Mesendoderm (in vitro differentiated cells): Measurements from ENCODE around the gene NINJ1.

Experiments
- DNase-seq: peaks from one replicate; pipeline ENCODE4 v3.0.0; 2013
- H2AK5ac ChIP-seq: 2 replicates; pipeline ENCODE4 v1.6.1; 2013; ENCODE audit warnings: low read length, inconsistent platforms
- H2BK120ac ChIP-seq: 2 replicates; pipeline ENCODE4 v1.6.1; 2013; ENCODE audit warnings: low read depth, mild to moderate bottlenecking, low read length, moderate library complexity, mixed read lengths
- H2BK15ac ChIP-seq: replicated peaks from 2 replicates; pipeline ENCODE4 v1.6.1; 2013; ENCODE audit warnings: low read depth, mild to moderate bottlenecking, moderate library complexity
- H2BK5ac ChIP-seq: 2 replicates; pipeline ENCODE4 v1.6.1; 2013; ENCODE audit warnings: low read length, inconsistent platforms
- H3K18ac ChIP-seq: 2 replicates; pipeline ENCODE4 v1.6.1; 2013; ENCODE audit warnings: mild to moderate bottlenecking, low read length, mixed read lengths
- H3K23ac ChIP-seq: one replicate; pipeline ENCODE4 v1.6.1; 2013; ENCODE audit warnings: low read length
- H3K27ac ChIP-seq: 2 replicates; pipeline ENCODE4 v1.5.1; 2013; ENCODE audit warnings: low read depth, mild to moderate bottlenecking, inconsistent platforms, low read length, moderate library complexity
- H3K27me3 ChIP-seq: 2 replicates; pipeline ENCODE4 v1.6.1; 2013; ENCODE audit warnings: low read length, control low read depth, mild to moderate bottlenecking, inconsistent platforms; ENCODE audit not compliant: insufficient read depth, poor library complexity
- H3K36me3 ChIP-seq: 2 replicates; pipeline ENCODE4 v1.6.1; 2013; ENCODE audit warnings: low read length, inconsistent platforms; ENCODE audit not compliant: control insufficient read depth, insufficient read depth
- H3K4ac ChIP-seq: one replicate; pipeline ENCODE4 v1.6.1; 2013; ENCODE audit warnings: low read depth, mild to moderate bottlenecking, low read length, moderate library complexity
- H3K4me1 ChIP-seq: 2 replicates; pipeline ENCODE4 v1.6.1; 2013; ENCODE audit warnings: low read depth, low read length, inconsistent platforms; ENCODE audit not compliant: control insufficient read depth
- H3K4me2 ChIP-seq: 2 replicates; pipeline ENCODE4 v1.6.1; 2013; ENCODE audit warnings: low read length
- H3K4me3 ChIP-seq: 2 replicates; pipeline ENCODE4 v1.5.1; 2013; ENCODE audit warnings: mild to moderate bottlenecking, low read length
- H3K56ac ChIP-seq: one replicate; pipeline ENCODE4 v1.6.1; 2013; ENCODE audit warnings: low read length
- H3K79me1 ChIP-seq: 2 replicates; pipeline ENCODE4 v1.6.1; 2013; ENCODE audit warnings: low read length, inconsistent platforms
- H3K79me2 ChIP-seq: 2 replicates; pipeline ENCODE4 v1.6.1; 2013; ENCODE audit warnings: mild to moderate bottlenecking, low read length; ENCODE audit not compliant: control insufficient read depth, insufficient read depth
- H3K9ac ChIP-seq: 2 replicates; pipeline ENCODE4 v1.6.1; 2013; ENCODE audit warnings: low read length, inconsistent platforms
- H4K5ac ChIP-seq: one replicate; pipeline ENCODE4 v1.6.1; 2013; ENCODE audit warnings: low read length
- H4K8ac ChIP-seq: one replicate; pipeline ENCODE4 v1.6.1; 2013; ENCODE audit warnings: low read depth, mild to moderate bottlenecking, control low read depth, low read length, moderate library complexity
- WGBS: extraction: QIAGEN DNeasy Blood & Tissue Kit; methylation state at CpG from one replicate; pipeline ENCODE4 v1.1.7; 2013; ENCODE audit warnings: low lambda C conversion rate, missing lambda C conversion rate; ENCODE audit not compliant: insufficient coverage; ENCODE audit errors: extremely low coverage; 5-methylcytosine and 5-hydroxymethylcytosine counted together

The NINJ1 gene

GRCh38 chr9:93096811-93097382 is 37.2 kb downstream of the NINJ1 start:
- Histone ChIP-seq H2BK120ac (no peak overlapping the region), H3K27me3 (no peaks in the 10 kb centered on the region), H3K79me2 (peaks cover 2% of the 10 kb centered on the region), H3K4me3 (peak overlapping the region; percentile 60), H3K79me1 (peaks cover 5% of the 10 kb centered on the region), H3K27ac (no peak overlapping the region), H3K56ac (peak overlapping the region; percentile 82), H3K18ac (no peak overlapping the region), H3K36me3 (no peaks in the 10 kb centered on the region), H4K8ac (no peak overlapping the region), H3K4ac (no peak overlapping the region), H4K5ac (no peak overlapping the region), H3K4me1 (peaks cover 5% of the 10 kb centered on the region), H2BK5ac (no peak overlapping the region), H3K9ac (peak overlapping the region; percentile 73), H3K4me2 (peak overlapping the region; percentile 70), H2BK15ac (no peak overlapping the region), H2AK5ac (no peak overlapping the region), H3K23ac (peak overlapping the region; percentile 80)
- DNase-seq: no peak
- WGBS: no CpG with 5 or more reads among the region's 16 CpGs

GRCh38 chr9:93096131-93096802 is 37.8 kb downstream of the NINJ1 start, which contains the start of gene CARD19:
CARD19 (plus strand) TSS chr9:93096217; CDS start chr9:93096346, 129 bp downstream.
- H3K36me3 ChIP-seq: no peaks in the 10 kb centered on the region

GRCh38 chr9:93095205-93096130 is 38.6 kb downstream of the NINJ1 start:
- Histone ChIP-seq H2BK15ac (no peak overlapping the region), H3K79me2 (peaks cover 2% of the 10 kb centered on the region), H3K36me3 (no peaks in the 10 kb centered on the region), H2BK5ac (no peak overlapping the region), H3K56ac (peak overlapping the region; percentile 69), H3K4me1 (peaks cover 5% of the 10 kb centered on the region), H3K4ac (peak overlapping the region; percentile 44), H3K27ac (peak overlapping the region; percentile 19), H3K4me2 (peak overlapping the region; percentile 11), H2BK120ac (no peak overlapping the region), H2AK5ac (no peak overlapping the region), H4K5ac (no peak overlapping the region), H3K27me3 (no peaks in the 10 kb centered on the region), H3K18ac (peak overlapping the region; percentile 42), H3K4me3 (peak overlapping the region; percentile 6), H3K9ac (peak overlapping the region; percentile 55), H3K23ac (no peak overlapping the region), H3K79me1 (peaks cover 5% of the 10 kb centered on the region), H4K8ac (no peak overlapping the region)
- DNase-seq: peak; percentile 99
- no CpG with 5 or more reads among the region's 95 CpGs for WGBS

More at GRCh38 chr9:93096131-93096802, 37.8 kb downstream of the NINJ1 start, which contains the start of gene CARD19:
- H3K27ac ChIP-seq: peak within 1 kb of the TSS; percentile 19
- H3K18ac ChIP-seq: peak within 1 kb of the TSS; percentile 42
- H2BK5ac ChIP-seq: no peak within 1 kb of the TSS
- H3K56ac ChIP-seq: peak within 1 kb of the TSS; percentile 82
- H3K4me3 ChIP-seq: peak within 1 kb of the TSS; percentile 60
- peak within 1 kb of the TSS; percentile 80 for H3K23ac ChIP-seq
- peaks cover 5% of the 10 kb centered on the region for H3K79me1 ChIP-seq
- no peak within 1 kb of the TSS for H4K5ac ChIP-seq
- no peak within 1 kb of the TSS for H2BK15ac ChIP-seq
- H3K4me2 ChIP-seq: peak within 1 kb of the TSS; percentile 70
- peak within 1 kb of the TSS; percentile 73 for H3K9ac ChIP-seq
- H3K4ac ChIP-seq: peak within 1 kb of the TSS; percentile 44
- H3K4me1 ChIP-seq: peaks cover 5% of the 10 kb centered on the region
- DNase-seq: peak; percentile 26
- no peak within 1 kb of the TSS for H2BK120ac ChIP-seq
- H3K27me3 ChIP-seq: no peaks in the 10 kb centered on the region
- no peak within 1 kb of the TSS for H2AK5ac ChIP-seq
- H4K8ac ChIP-seq: no peak within 1 kb of the TSS
- peaks cover 2% of the 10 kb centered on the region for H3K79me2 ChIP-seq
- no CpG with 5 or more reads among the region's 65 CpGs for WGBS

GRCh38 chr9:93094658-93095204 is 39.3 kb downstream of the NINJ1 start:
- Histone ChIP-seq H2AK5ac (no peak overlapping the region), H3K4me1 (peaks cover 5% of the 10 kb centered on the region), H2BK15ac (no peak overlapping the region), H3K4me2 (no peak overlapping the region), H3K79me1 (peaks cover 5% of the 10 kb centered on the region), H2BK120ac (no peak overlapping the region), H3K79me2 (peaks cover 2% of the 10 kb centered on the region), H3K27me3 (no peaks in the 10 kb centered on the region), H3K18ac (peak overlapping the region; percentile 42), H3K27ac (no peak overlapping the region), H2BK5ac (no peak overlapping the region), H3K23ac (no peak overlapping the region), H3K4ac (peak overlapping the region; percentile 44), H3K4me3 (no peak overlapping the region), H3K9ac (peak overlapping the region; percentile 55), H3K36me3 (no peaks in the 10 kb centered on the region), H4K5ac (no peak overlapping the region), H3K56ac (peak overlapping the region; percentile 69), H4K8ac (no peak overlapping the region)
- DNase-seq: peak; percentile 44
- WGBS: no CpG with 5 or more reads among the region's 11 CpGs

GRCh38 chr9:93093877-93094657 is 40.0 kb downstream of the NINJ1 start:
- Histone ChIP-seq H2BK5ac (no peak overlapping the region), H3K4me2 (no peak overlapping the region), H3K4ac (no peak overlapping the region), H2BK15ac (no peak overlapping the region), H2BK120ac (no peak overlapping the region), H3K4me3 (no peak overlapping the region), H3K56ac (peak overlapping the region; percentile 3), H4K8ac (no peak overlapping the region), H3K23ac (no peak overlapping the region), H3K79me1 (peaks cover 5% of the 10 kb centered on the region), H3K36me3 (no peaks in the 10 kb centered on the region), H3K4me1 (peaks cover 5% of the 10 kb centered on the region), H3K9ac (no peak overlapping the region), H3K27ac (no peak overlapping the region), H2AK5ac (no peak overlapping the region), H3K79me2 (peaks cover 2% of the 10 kb centered on the region), H3K18ac (no peak overlapping the region), H4K5ac (peak overlapping the region; percentile 39), H3K27me3 (no peaks in the 10 kb centered on the region)
- WGBS: no CpG with 5 or more reads among the region's 7 CpGs
- no peak for DNase-seq
